Liver (tissue), 9 donors: ENCODE data around the gene CASTOR2. TPM values are rescaled to one million over a fixed set of nuclear protein-coding genes. Genes with fewer than 3 reads are reported as not detected.

Experiments used
- DNase-seq: peaks from one replicate; pipeline ENCODE4 v3.0.0-alpha.2; 2017; ENCODE audit warnings: low spot score
- H3K27ac ChIP-seq, 2 donors: one replicate each; pipeline ENCODE4 v1.7.0; 2013; ENCODE audit warnings: inconsistent platforms in 2 of 2, low read length in 2 of 2, control low read depth in 1 of 2, low read depth in 1 of 2, mild to moderate bottlenecking in 1 of 2
- H3K27me3 ChIP-seq, 4 donors: one replicate each; pipeline versions ENCODE4 v1.6.1 to v1.7.0; 2013; ENCODE audit warnings: low read length in 3 of 4, inconsistent platforms in 1 of 4, mild to moderate bottlenecking in 1 of 4, moderate library complexity in 1 of 4; ENCODE audit not compliant: control insufficient read depth in 4 of 4, insufficient read depth in 4 of 4
- H3K36me3 ChIP-seq, 4 donors: one replicate each; pipeline versions ENCODE4 v1.6.1 to v1.7.0; 2013; ENCODE audit warnings: low read length in 3 of 4, mild to moderate bottlenecking in 3 of 4, low read depth in 1 of 4, moderate library complexity in 1 of 4; ENCODE audit not compliant: control insufficient read depth in 4 of 4, insufficient read depth in 3 of 4
- H3K4me1 ChIP-seq, 4 donors: one replicate each; pipeline versions ENCODE4 v1.6.1 to v1.7.0; 2013; ENCODE audit warnings: low read length in 3 of 4, mild to moderate bottlenecking in 3 of 4, moderate library complexity in 1 of 4; ENCODE audit not compliant: control insufficient read depth in 4 of 4, insufficient read depth in 4 of 4
- H3K4me3 ChIP-seq, 3 donors: one replicate each; pipeline versions ENCODE4 v1.6.1 to v1.7.0; 2013; ENCODE audit warnings: low read length in 3 of 3, control low read depth in 1 of 3, low read depth in 1 of 3, mild to moderate bottlenecking in 1 of 3
- H3K9ac ChIP-seq, 2 donors: one replicate each; pipeline ENCODE4 v1.7.0; 2013; ENCODE audit warnings: low read length in 2 of 2, mild to moderate bottlenecking in 2 of 2, moderate library complexity in 2 of 2, control low read depth in 1 of 2, low read depth in 1 of 2
- H3K9me3 ChIP-seq, 4 donors: one replicate each; pipeline versions ENCODE4 v1.6.1 to v1.7.0; 2013; ENCODE audit warnings: low read length in 3 of 4; ENCODE audit not compliant: control insufficient read depth in 4 of 4
- EGR1 ChIP-seq, 2 donors: IDR thresholded peaks; 2 replicates each; pipeline ENCODE4 v1.6.1; 2016 to 2018; ENCODE audit warnings: antibody characterized with exemption in 2 of 2, low read depth in 2 of 2
- FOXA2 ChIP-seq: IDR thresholded peaks from 2 replicates; pipeline ENCODE4 v1.6.1; 2016; ENCODE audit warnings: antibody characterized with exemption
- GABPA ChIP-seq, 2 donors: IDR thresholded peaks in 1 of 2; conservative IDR thresholded peaks in 1 of 2; 2 replicates each; pipeline ENCODE4 v1.6.1; 2016; ENCODE audit warnings: antibody characterized with exemption in 2 of 2, mild to moderate bottlenecking in 1 of 2, moderate library complexity in 1 of 2
- HNF4A ChIP-seq, 2 donors: conservative IDR thresholded peaks; 2 replicates each; pipeline ENCODE4 v1.6.1; 2016; ENCODE audit warnings: antibody characterized with exemption in 2 of 2, mild to moderate bottlenecking in 2 of 2
- HNF4G ChIP-seq: IDR thresholded peaks from 2 replicates; pipeline ENCODE4 v1.6.1; 2016; ENCODE audit warnings: antibody characterized with exemption
- JUND ChIP-seq, 2 donors: IDR thresholded peaks; 2 replicates each; pipeline ENCODE4 v1.6.1; 2016; ENCODE audit warnings: antibody characterized with exemption in 2 of 2
- NR2F2 ChIP-seq: IDR thresholded peaks from 2 replicates; pipeline ENCODE4 v1.6.1; 2016; ENCODE audit warnings: antibody characterized with exemption
- RXRA ChIP-seq, 2 donors: IDR thresholded peaks; 2 replicates each; pipeline ENCODE4 v1.6.1; 2017 to 2018; ENCODE audit warnings: antibody characterized with exemption in 2 of 2, mild to moderate bottlenecking in 1 of 2
- SP1 ChIP-seq: IDR thresholded peaks from 2 replicates; pipeline ENCODE4 v1.6.1; 2018; ENCODE audit warnings: antibody characterized with exemption, mild to moderate bottlenecking
- TAF1 ChIP-seq: conservative IDR thresholded peaks from 2 replicates; pipeline ENCODE4 v1.6.1; 2016; ENCODE audit warnings: antibody characterized with exemption, mild to moderate bottlenecking
- YY1 ChIP-seq: IDR thresholded peaks from 2 replicates; pipeline ENCODE4 v1.6.1; 2016; ENCODE audit warnings: antibody characterized with exemption, mild to moderate bottlenecking
- WGBS: extraction: QIAGEN DNeasy Blood & Tissue Kit; methylation state at CpG from one replicate; pipeline ENCODE4 v1.1.7; 2013; 5-methylcytosine and 5-hydroxymethylcytosine counted together
- polyA plus RNA-seq, 2 donors: library from polyadenylated mRNA; stranded (reverse) in 1 of 2; unstranded in 1 of 2; fragments of 200-250 nt in 1 of 2; fragments of >200 nt in 1 of 2; fragmentation: Nextera tagmentation in 1 of 2; extraction: Ambion mirVana in 1 of 2; gene quantifications; one replicate each; pipeline versions ENCODE4 v1.2.1 to v1.2.3, GENCODE V29; 2013 to 2015
- total RNA-seq, 2 donors: library from RNA; depleted of rRNA; stranded (reverse); fragments of >200 nt; gene quantifications; one replicate each; pipeline ENCODE4 v1.2.3, GENCODE V29; 2014
- TF ChIP-seq, protein P1 (sequence below): IDR thresholded peaks from 2 replicates; pipeline ENCODE4 v1.6.1; 2016; ENCODE audit warnings: antibody characterized with exemption
- TF ChIP-seq, protein P2 (sequence below): IDR thresholded peaks from 2 replicates; pipeline ENCODE4 v1.6.1; 2016; ENCODE audit warnings: antibody characterized with exemption, mild to moderate bottlenecking
- TF ChIP-seq, protein P3 (sequence below): IDR thresholded peaks from 2 replicates; pipeline ENCODE4 v1.6.1; 2016; ENCODE audit warnings: antibody characterized with exemption
- TF ChIP-seq, protein P4 (sequence below): fragments of 150-350 bp; IDR thresholded peaks from 2 replicates; pipeline ENCODE4 v1.5.1; 2017; ENCODE audit warnings: improper control_type of control experiment, low read depth, low read length; ENCODE audit not compliant: missing input control
- TF ChIP-seq, protein P5 (sequence below): IDR thresholded peaks from 2 replicates; pipeline ENCODE4 v1.6.1; 2016; ENCODE audit warnings: antibody characterized with exemption
- donor health status: healthy.
- donor health status: healthy.
- donor health status: healthy.
- donor health status: healthy.
- donor health status: healthy.

CASTOR2 gene
- total and polyA plus RNA-seq, 4 donors: 0.17 to 5.0 (median 1.4) TPM

GRCh38 chr7:75049817-75050216 is 85.3 kb downstream of the CASTOR2 start:
- no peak overlapping the region for H3K4me3 ChIP-seq
- WGBS: 87% methylated on average over 10 of the region's 10 CpGs
- no peak for TF ChIP-seq EGR1 (IDR thresholded peaks at IDR 0.05; ENCODE audit: low read depth in 2 of 2)
- TF ChIP-seq, protein P1, sequence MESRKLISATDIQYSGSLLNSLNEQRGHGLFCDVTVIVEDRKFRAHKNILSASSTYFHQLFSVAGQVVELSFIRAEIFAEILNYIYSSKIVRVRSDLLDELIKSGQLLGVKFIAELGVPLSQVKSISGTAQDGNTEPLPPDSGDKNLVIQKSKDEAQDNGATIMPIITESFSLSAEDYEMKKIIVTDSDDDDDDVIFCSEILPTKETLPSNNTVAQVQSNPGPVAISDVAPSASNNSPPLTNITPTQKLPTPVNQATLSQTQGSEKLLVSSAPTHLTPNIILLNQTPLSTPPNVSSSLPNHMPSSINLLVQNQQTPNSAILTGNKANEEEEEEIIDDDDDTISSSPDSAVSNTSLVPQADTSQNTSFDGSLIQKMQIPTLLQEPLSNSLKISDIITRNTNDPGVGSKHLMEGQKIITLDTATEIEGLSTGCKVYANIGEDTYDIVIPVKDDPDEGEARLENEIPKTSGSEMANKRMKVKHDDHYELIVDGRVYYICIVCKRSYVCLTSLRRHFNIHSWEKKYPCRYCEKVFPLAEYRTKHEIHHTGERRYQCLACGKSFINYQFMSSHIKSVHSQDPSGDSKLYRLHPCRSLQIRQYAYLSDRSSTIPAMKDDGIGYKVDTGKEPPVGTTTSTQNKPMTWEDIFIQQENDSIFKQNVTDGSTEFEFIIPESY: no peak
- peaks cover 7 to 50% (median 30%) of the 10 kb centered on the region in 4 donors for H3K36me3 ChIP-seq
- no peaks in the 10 kb centered on the region for H3K9me3 ChIP-seq
- no peak overlapping the region for H3K27ac ChIP-seq
- peaks cover 0 to 3% (median 0%) of the 10 kb centered on the region in 4 donors for H3K4me1 ChIP-seq
- no peak overlapping the region for H3K9ac ChIP-seq
- no peaks in the 10 kb centered on the region for H3K27me3 ChIP-seq
- DNase-seq: no peak

DNA sequence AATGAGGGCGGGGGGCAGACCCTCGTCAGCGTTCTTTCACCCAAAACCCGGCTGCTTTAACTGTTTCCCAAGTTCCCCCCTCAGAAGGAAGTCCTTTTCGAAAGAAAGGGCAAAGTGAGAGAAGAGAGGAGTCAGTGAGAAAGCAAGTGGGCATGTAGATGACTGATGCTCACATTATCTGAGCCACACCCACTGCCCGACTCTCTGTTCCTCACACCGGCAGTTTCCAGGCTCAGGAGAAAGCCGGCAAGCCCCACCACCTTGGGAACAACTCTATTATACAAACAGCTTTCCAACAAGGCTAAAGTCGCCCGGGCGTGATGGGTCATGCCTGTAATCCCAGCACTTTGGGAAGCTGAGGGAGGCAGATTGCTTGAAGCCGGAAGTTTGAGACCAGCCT is 86.0 kb downstream of the CASTOR2 start:
- TF ChIP-seq, protein P1: no peak
- TF ChIP-seq JUND (IDR thresholded peaks at IDR 0.05) (no peak), SP1 (no peak), NR2F2 (no peak), RXRA (IDR thresholded peaks at IDR 0.05) (no peak), HNF4A (conservative IDR thresholded peaks at IDR 0.05) (no peak), EGR1 (IDR thresholded peaks at IDR 0.05; ENCODE audit: low read depth in 2 of 2) (no peak), GABPA (IDR thresholded peaks at IDR 0.05 in 1 of 2, conservative IDR thresholded peaks at IDR 0.05 in 1 of 2) (no peak), FOXA2 (no peak), YY1 (no peak), HNF4G (no peak), TAF1 (no peak)
- TF ChIP-seq, protein P2, sequence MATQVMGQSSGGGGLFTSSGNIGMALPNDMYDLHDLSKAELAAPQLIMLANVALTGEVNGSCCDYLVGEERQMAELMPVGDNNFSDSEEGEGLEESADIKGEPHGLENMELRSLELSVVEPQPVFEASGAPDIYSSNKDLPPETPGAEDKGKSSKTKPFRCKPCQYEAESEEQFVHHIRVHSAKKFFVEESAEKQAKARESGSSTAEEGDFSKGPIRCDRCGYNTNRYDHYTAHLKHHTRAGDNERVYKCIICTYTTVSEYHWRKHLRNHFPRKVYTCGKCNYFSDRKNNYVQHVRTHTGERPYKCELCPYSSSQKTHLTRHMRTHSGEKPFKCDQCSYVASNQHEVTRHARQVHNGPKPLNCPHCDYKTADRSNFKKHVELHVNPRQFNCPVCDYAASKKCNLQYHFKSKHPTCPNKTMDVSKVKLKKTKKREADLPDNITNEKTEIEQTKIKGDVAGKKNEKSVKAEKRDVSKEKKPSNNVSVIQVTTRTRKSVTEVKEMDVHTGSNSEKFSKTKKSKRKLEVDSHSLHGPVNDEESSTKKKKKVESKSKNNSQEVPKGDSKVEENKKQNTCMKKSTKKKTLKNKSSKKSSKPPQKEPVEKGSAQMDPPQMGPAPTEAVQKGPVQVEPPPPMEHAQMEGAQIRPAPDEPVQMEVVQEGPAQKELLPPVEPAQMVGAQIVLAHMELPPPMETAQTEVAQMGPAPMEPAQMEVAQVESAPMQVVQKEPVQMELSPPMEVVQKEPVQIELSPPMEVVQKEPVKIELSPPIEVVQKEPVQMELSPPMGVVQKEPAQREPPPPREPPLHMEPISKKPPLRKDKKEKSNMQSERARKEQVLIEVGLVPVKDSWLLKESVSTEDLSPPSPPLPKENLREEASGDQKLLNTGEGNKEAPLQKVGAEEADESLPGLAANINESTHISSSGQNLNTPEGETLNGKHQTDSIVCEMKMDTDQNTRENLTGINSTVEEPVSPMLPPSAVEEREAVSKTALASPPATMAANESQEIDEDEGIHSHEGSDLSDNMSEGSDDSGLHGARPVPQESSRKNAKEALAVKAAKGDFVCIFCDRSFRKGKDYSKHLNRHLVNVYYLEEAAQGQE: no peak
- TF ChIP-seq, protein P3, sequence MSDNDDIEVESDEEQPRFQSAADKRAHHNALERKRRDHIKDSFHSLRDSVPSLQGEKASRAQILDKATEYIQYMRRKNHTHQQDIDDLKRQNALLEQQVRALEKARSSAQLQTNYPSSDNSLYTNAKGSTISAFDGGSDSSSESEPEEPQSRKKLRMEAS: no peak
- TF ChIP-seq, protein P4, sequence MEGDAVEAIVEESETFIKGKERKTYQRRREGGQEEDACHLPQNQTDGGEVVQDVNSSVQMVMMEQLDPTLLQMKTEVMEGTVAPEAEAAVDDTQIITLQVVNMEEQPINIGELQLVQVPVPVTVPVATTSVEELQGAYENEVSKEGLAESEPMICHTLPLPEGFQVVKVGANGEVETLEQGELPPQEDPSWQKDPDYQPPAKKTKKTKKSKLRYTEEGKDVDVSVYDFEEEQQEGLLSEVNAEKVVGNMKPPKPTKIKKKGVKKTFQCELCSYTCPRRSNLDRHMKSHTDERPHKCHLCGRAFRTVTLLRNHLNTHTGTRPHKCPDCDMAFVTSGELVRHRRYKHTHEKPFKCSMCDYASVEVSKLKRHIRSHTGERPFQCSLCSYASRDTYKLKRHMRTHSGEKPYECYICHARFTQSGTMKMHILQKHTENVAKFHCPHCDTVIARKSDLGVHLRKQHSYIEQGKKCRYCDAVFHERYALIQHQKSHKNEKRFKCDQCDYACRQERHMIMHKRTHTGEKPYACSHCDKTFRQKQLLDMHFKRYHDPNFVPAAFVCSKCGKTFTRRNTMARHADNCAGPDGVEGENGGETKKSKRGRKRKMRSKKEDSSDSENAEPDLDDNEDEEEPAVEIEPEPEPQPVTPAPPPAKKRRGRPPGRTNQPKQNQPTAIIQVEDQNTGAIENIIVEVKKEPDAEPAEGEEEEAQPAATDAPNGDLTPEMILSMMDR: no peak
- TF ChIP-seq, protein P5, sequence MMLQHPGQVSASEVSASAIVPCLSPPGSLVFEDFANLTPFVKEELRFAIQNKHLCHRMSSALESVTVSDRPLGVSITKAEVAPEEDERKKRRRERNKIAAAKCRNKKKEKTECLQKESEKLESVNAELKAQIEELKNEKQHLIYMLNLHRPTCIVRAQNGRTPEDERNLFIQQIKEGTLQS: no peak
- WGBS: 95% methylated on average over 12 of the region's 12 CpGs
- no peak overlapping the region for H3K9ac ChIP-seq
- no peak overlapping the region for H3K27ac ChIP-seq
- DNase-seq: no peak
- H3K27me3 ChIP-seq: no peaks in the 10 kb centered on the region
- peaks cover 0 to 3% (median 0%) of the 10 kb centered on the region in 4 donors for H3K4me1 ChIP-seq
- no peaks in the 10 kb centered on the region for H3K9me3 ChIP-seq
- H3K36me3 ChIP-seq: peaks cover 11 to 57% (median 35%) of the 10 kb centered on the region in 4 donors
- no peak overlapping the region for H3K4me3 ChIP-seq
